GM18520 (cell line): ENCODE results near the gene PALMD.

Source experiments
- ATAC-seq: cut with Tn5 transposase; IDR thresholded peaks from one replicate; pipeline ENCODE4 v1.9.1; 2021; ENCODE audit not compliant: unreplicated experiment

The PALMD gene

DNA sequence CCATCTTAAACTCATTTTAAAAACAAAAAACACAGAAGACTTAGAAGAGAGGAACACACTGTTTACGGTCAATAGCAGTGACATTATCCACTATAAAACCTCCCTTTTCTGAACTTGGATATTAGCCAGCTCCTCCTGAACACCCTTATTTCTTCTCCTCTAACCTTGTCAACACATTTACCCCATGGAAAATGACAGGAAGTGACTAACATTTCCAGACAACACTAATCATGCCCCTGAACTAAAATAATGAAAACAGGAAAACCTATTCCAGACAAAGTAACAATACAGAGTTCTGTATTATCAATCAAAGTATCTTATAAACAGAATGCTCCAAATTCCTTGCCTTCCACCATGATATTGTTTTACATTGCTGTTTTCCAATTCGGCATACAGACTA, 45.3 kb downstream of the PALMD start:
- no peak for ATAC-seq

DNA sequence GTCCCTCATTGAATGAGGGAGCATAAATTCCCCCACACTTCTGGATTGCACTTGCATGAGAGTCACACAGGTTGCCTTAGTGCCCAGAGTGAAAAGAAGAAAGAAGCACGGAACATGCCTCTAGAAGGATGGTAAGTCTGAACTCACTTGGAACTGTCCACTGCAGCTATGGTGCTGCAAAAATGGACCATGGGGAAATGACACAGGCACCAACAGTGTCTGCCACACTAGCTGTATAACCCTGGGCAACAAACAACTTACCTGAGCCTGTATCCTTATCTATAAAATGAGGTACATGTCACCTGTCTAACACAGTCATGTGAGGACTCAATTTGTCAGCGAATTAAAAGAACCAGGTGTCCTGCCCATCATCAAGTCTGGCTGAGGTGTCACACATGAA, 50.7 kb downstream of the PALMD start:
- ATAC-seq, result no peak

DNA sequence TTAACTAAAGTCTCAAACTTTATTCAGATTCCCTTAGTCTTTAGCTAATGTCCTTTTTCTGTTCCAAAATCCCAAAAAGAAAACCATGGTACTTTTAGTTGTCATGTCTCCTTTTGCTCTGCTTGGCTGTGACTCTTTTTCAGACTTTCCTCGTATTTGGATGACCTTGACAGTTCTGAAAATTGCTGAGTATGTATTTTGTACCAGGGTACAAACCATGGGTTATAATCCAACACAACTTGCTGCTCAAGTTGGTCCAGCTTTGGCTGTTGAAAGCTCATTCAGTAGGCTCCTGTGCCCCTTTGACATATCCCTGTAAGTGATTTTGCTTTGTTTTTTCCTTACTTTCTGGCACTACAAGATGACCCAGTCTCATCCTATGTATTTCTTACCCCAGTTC, 51.7 kb downstream of the PALMD start:
- ATAC-seq, result no peak

GRCh38 chr1:99700020-99700419, 54.1 kb downstream of the PALMD start:
- no peak for ATAC-seq

GRCh38 chr1:99702221-99702620, 56.3 kb downstream of the PALMD start:
- no peak for ATAC-seq

- no peak for ATAC-seq
Observed at GRCh38 chr1:99704356-99704816, 58.5 kb downstream of the PALMD start.

DNA sequence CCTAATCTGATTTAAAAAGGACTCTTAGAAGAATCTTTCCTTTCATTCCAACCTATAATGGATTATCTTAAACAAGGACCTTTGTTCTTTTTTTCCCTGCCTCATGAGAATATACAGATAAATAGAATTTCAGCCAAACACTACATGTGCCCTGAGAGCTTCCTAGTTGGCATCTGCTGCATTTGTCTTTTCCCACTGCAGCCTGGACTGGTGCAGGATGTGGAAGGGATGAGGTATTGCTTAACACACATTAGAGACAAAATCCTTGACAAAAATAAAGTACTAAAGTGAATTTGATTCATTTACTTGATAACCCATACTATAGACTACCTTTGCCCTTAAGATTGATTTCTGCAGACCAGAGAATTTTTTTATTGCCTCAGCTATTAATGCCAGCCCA, 59.5 kb downstream of the PALMD start:
- no peak for ATAC-seq

DNA sequence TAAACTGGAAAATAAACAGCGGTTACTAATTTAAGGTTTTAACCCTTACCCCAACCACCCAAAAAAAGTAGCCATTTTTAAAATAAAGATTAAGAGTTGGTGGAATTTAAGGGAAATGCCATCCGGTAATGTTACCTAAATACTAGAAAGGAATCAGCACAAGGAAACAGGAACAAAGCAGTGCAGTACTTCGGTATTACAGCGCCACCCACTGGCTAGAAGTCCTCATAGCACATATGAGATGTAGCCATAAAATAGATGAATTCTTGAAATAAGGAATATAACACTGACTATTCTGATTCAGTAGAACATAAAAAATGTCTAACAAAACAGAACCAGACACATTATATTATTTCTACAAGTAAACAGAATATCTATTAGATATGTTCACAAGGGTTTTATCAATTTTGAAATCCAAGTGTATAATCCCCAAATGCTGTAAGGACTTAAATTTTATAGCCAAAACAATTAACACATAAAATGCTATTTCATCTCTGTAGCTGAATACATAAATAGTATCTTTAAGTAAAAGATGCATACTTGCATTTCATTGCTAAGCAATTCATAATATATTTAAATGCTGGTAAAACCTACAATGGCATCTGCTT, 61.7 kb downstream of the PALMD start:
- ATAC-seq, result peak; percentile 56

DNA sequence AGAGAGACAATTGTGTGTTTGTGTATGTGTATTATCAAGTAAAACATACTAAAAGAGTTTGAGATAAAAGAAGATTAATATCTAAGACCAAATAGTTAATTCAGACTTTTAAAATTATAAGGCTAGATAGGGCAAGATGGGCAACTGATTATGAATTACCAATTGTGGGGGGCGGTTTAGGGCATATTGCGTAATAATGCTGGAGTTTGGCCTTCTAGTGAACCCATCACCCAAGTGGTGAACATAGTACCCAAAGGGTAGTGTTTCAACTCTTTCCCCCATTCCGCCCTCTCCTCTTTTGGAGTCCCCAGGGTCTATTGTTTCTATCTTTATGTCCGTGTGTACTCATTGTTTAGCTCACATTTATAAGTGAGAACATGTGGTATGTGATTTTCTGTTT, 65.1 kb downstream of the PALMD start:
- ATAC-seq, result no peak

DNA sequence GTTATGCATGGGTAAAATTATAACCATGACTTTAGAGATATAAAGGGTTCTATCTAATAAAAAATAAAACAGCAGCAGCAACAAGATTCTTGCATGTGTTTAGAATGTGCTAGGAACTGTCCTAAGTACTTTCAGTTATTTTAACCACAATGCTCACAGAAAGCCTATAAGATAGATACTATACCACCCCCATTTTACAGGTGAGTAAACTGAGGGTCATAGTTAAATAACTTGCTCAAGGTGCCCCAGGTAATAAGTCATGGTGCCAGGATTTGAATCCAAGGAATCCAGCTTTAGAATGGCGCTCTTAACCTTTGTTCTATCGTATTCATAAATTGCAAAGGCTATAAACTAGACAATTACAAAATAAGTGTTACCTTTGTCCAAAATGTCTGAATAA, 67.1 kb downstream of the PALMD start:
- ATAC-seq, result no peak

DNA sequence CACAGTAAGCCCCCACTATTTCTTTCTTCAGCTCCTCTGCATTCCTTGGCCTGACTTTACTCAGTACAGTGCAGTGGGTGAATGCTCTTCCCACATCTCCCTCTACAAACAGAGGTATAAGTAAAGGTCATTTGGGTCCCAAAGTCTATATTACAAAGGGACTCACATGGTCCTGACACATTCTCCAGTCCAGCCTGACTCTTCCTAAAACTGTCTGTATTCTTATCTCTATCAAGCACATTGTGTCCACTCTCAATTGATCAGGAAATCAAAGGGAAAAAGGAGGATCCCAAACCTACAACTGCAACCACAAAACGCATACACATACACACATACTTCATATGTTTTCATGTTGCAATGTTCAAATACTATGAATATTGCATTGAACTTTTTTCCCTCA, 71.1 kb downstream of the PALMD start:
- ATAC-seq, result no peak

DNA sequence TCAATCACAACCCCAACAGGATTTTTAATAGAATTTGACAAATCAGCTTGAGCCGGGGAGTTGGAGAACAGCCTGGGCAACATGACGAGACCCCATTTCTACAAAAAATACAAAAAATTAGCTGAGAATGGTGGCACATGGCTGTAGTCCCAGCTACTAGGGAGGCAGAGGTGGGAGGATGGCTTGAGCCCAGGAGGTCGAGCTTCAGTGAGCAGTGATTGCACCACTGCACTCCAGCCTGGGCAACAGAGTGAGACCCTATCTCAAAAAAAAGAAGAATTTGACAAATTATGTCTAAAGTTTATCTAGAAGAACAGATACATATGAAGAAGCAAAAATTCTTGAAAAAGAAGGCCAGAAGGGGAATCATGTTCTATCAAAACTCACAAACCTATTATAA, 77.3 kb downstream of the PALMD start:
- ATAC-seq, result no peak

- ATAC-seq, result no peak
Observed at GRCh38 chr1:99725996-99726395, 80.1 kb downstream of the PALMD start.

- no peak for ATAC-seq
Observed at GRCh38 chr1:99726407-99726806, 80.5 kb downstream of the PALMD start.

DNA sequence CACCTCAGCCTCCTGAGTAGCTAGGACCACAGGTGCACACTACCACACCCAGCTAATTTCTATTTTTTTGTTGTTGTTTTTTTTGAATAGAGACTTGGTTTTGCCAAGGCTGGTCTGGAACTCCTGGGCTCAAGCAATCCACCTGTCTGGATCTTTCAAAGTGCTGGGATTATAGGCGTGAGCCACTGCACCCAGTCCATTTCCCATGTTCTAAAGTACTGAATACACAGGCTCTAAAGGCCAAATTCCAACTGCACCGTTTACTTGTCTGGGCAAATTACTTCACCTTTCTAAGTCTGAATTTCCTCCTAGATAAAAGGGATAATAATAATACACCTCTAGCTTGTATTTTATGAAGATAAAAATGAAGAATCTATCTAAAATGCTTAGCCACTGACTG, 80.9 kb downstream of the PALMD start:
- ATAC-seq, result no peak

GRCh38 chr1:99727575-99728185, 81.8 kb downstream of the PALMD start:
- ATAC-seq, result no peak

GRCh38 chr1:99728494-99729235, 82.8 kb downstream of the PALMD start:
- ATAC-seq, result no peak

- no peak for ATAC-seq
Observed at GRCh38 chr1:99731384-99731783, 85.5 kb downstream of the PALMD start.

GRCh38 chr1:99735852-99736251, 89.9 kb downstream of the PALMD start:
- no peak for ATAC-seq

GRCh38 chr1:99737016-99737415, 91.1 kb downstream of the PALMD start:
- no peak for ATAC-seq

DNA sequence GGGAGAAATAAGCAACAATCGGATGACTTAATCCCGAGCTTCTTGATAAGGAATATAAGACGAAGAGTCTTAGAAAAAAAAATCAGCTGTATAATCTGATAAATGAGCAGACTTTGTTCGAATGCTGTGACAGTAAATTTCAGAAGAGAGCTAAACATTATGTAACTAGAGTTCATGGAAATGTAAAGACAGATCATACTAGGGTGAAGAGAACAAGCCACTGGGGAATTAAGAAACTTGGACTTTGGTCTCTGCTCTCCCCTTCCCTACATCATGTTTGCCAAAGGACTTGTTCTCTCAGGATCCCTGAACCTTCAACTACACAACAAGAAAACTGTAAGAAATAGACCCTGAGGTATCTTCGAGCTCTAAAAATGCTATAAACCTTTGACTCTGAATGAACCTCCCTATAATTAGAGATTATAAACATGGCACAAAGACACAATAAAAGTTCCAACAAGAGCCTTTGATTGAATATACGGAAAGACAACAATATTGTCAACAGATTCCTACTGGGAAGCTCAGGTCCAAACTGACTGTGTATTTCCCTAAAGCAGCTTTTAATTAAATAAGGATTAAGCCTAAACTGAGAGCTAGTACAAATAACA, 93.0 kb downstream of the PALMD start:
- no peak for ATAC-seq

DNA sequence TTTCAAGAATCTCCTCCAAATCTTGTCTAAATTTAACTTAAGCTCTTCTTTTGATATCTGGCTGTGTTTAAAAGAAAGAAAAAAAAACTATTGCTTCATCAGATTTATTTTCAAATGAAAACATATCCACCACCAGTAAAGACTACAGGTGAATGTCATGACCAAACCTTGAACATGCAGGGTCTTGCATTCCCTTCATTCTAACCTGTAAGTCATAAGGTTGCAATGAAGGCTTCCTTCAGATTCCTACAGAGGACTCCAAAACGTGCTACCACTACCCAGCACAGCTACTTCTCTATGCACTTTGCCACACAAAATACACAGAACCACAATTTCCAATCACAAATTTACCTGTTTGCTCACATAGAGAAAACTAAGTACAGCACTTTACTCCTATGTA, 94.2 kb downstream of the PALMD start:
- no peak for ATAC-seq
